DND-41 (cell line): ENCODE data around the gene EPB41.

Experiments used
- CTCF ChIP-seq: IDR thresholded peaks from 2 replicates; pipeline ENCODE4 v1.5.1; 2012; ENCODE audit warnings: borderline replicate concordance, low read length, moderate library complexity, mild to moderate bottlenecking; ENCODE audit not compliant: poor library complexity, severe bottlenecking; ENCODE audit errors: extremely low read depth
- EZH2 ChIP-seq: IDR thresholded peaks from 3 replicates; pipeline ENCODE4 v1.6.1; 2012; ENCODE audit warnings: borderline replicate concordance, low read depth, mild to moderate bottlenecking, moderate library complexity, low read length, inconsistent platforms; ENCODE audit not compliant: severe bottlenecking

- no peak for TF ChIP-seq CTCF
- no peak for TF ChIP-seq EZH2
These were observed 247.7 kb downstream of the EPB41 start for GRCh38 chr1:29162025-29162424.
